Measurements from ENCODE around the gene PPM1L.

Gene PPM1L

DNA sequence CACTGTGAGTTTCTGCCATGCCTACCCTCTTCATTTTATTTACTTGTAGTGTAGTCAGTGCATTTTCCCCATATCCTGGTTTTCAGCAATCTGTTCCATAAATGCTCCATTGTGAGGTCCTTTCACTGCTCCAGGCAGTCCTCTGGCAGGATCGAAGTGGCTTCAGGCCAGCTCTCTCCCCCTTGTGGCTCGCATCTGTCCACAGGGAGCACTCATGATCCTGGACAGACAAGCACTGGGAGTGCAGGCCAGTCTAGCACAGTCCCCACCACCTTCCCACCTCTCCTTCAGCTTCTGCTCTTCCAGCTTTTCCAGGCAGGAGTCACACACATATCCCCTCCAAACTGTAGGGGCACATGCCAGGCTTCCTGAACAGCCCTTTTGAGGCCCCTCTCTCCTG is 173.6 kb downstream of the PPM1L start:
- Histone ChIP-seq H3K4me3 (ENCODE audit: low read length) (no peak overlapping the region), H4K20me1 (ENCODE audit: control insufficient read depth, insufficient read depth, low read depth, low read length) (no peaks in the 10 kb centered on the region), H3K4me1 (ENCODE audit: control insufficient read depth, low read length) (no peaks in the 10 kb centered on the region), H3K9me2 (replicated peaks; ENCODE audit: control insufficient read depth, low read length) (no peaks in the 10 kb centered on the region), H3F3A (ENCODE audit: control insufficient read depth, insufficient read depth) (no peaks in the 10 kb centered on the region), H3K27ac (ENCODE audit: low read depth, low read length) (no peak overlapping the region), H3K36me3 (ENCODE audit: control insufficient read depth, low read length) (no peaks in the 10 kb centered on the region), H3K9me3 (ENCODE audit: control insufficient read depth, insufficient read depth, low read length) (no peaks in the 10 kb centered on the region), H3K4me2 (ENCODE audit: low read length) (no peak overlapping the region), H3K27me3 (ENCODE audit: control insufficient read depth, low read length) (peaks cover 15% of the 10 kb centered on the region), H3K79me2 (ENCODE audit: control insufficient read depth, low read length) (no peaks in the 10 kb centered on the region)
- TF ChIP-seq EZH2phosphoT487 (IDR thresholded peaks at IDR 0.05; ENCODE audit: borderline replicate concordance, low read length): no peak
- TF ChIP-seq CTCF (IDR thresholded peaks at IDR 0.05; ENCODE audit: low read depth, low read length, poor library complexity, severe bottlenecking): no peak

- H3K27me3 ChIP-seq (ENCODE audit: control insufficient read depth, low read length): peaks cover 15% of the 10 kb centered on the region
- H3F3A ChIP-seq (ENCODE audit: control insufficient read depth, insufficient read depth): no peaks in the 10 kb centered on the region
- H4K20me1 ChIP-seq (ENCODE audit: control insufficient read depth, insufficient read depth, low read depth, low read length): no peaks in the 10 kb centered on the region
- no peak overlapping the region for H3K4me2 ChIP-seq (ENCODE audit: low read length)
- TF ChIP-seq CTCF (IDR thresholded peaks at IDR 0.05; ENCODE audit: low read depth, low read length, poor library complexity, severe bottlenecking) (no peak), EZH2phosphoT487 (IDR thresholded peaks at IDR 0.05; ENCODE audit: borderline replicate concordance, low read length) (no peak)
- H3K79me2 ChIP-seq (ENCODE audit: control insufficient read depth, low read length): no peaks in the 10 kb centered on the region
- no peak overlapping the region for H3K27ac ChIP-seq (ENCODE audit: low read depth, low read length)
- H3K4me1 ChIP-seq (ENCODE audit: control insufficient read depth, low read length): no peaks in the 10 kb centered on the region
- H3K4me3 ChIP-seq (ENCODE audit: low read length): no peak overlapping the region
- H3K36me3 ChIP-seq (ENCODE audit: control insufficient read depth, low read length): no peaks in the 10 kb centered on the region
- no peaks in the 10 kb centered on the region for H3K9me3 ChIP-seq (ENCODE audit: control insufficient read depth, insufficient read depth, low read length)
- no peaks in the 10 kb centered on the region for H3K9me2 ChIP-seq (replicated peaks; ENCODE audit: control insufficient read depth, low read length)
These were observed 175.4 kb downstream of the PPM1L start for GRCh38 chr3:160931474-160931873.

GRCh38 chr3:160935413-160936095 is 179.5 kb downstream of the PPM1L start:
- TF ChIP-seq EZH2phosphoT487 (IDR thresholded peaks at IDR 0.05; ENCODE audit: borderline replicate concordance, low read length) (no peak), CTCF (IDR thresholded peaks at IDR 0.05; ENCODE audit: low read depth, low read length, poor library complexity, severe bottlenecking) (no peak)
- peaks cover 15% of the 10 kb centered on the region for H3K27me3 ChIP-seq (ENCODE audit: control insufficient read depth, low read length)
- no peaks in the 10 kb centered on the region for H3K36me3 ChIP-seq (ENCODE audit: control insufficient read depth, low read length)
- no peaks in the 10 kb centered on the region for H3K4me1 ChIP-seq (ENCODE audit: control insufficient read depth, low read length)
- no peak overlapping the region for H3K4me2 ChIP-seq (ENCODE audit: low read length)
- no peaks in the 10 kb centered on the region for H3F3A ChIP-seq (ENCODE audit: control insufficient read depth, insufficient read depth)
- no peaks in the 10 kb centered on the region for H3K79me2 ChIP-seq (ENCODE audit: control insufficient read depth, low read length)
- H3K9me2 ChIP-seq (replicated peaks; ENCODE audit: control insufficient read depth, low read length): no peaks in the 10 kb centered on the region
- H3K27ac ChIP-seq (ENCODE audit: low read depth, low read length): no peak overlapping the region
- no peak overlapping the region for H3K4me3 ChIP-seq (ENCODE audit: low read length)
- H3K9me3 ChIP-seq (ENCODE audit: control insufficient read depth, insufficient read depth, low read length): no peaks in the 10 kb centered on the region
- no peaks in the 10 kb centered on the region for H4K20me1 ChIP-seq (ENCODE audit: control insufficient read depth, insufficient read depth, low read depth, low read length)
